GM19324 (cell line): ENCODE results near the gene PTGDS.

Experiments used
- ATAC-seq: cut with Tn5 transposase; IDR thresholded peaks from one replicate; pipeline ENCODE4 v1.9.1; 2021; ENCODE audit warnings: mild to moderate bottlenecking, moderate library complexity; ENCODE audit not compliant: unreplicated experiment, low FRiP score

Gene PTGDS

GRCh38 chr9:136977223-136977622 lies at the start of gene PTGDS:
Gene PTGDS (plus strand): TSS chr9:136977504. CDS start chr9:136977579, 75 bp downstream.
- no peak for ATAC-seq

GRCh38 chr9:136928591-136928990 lies 48.7 kb upstream of the PTGDS start:
- ATAC-seq = no peak

GRCh38 chr9:136930014-136930413 lies 47.3 kb upstream of the PTGDS start:
- no peak for ATAC-seq

GRCh38 chr9:136931611-136932130 lies 45.6 kb upstream of the PTGDS start:
- ATAC-seq = no peak

GRCh38 chr9:136934277-136934676 lies 43.0 kb upstream of the PTGDS start:
- no peak for ATAC-seq

GRCh38 chr9:136935651-136936050 lies 41.7 kb upstream of the PTGDS start:
- no peak for ATAC-seq

- ATAC-seq = no peak
These were observed 40.6 kb upstream of the PTGDS start for GRCh38 chr9:136936645-136937170.

GRCh38 chr9:136937186-136938001 lies 39.9 kb upstream of the PTGDS start:
- no peak for ATAC-seq

GRCh38 chr9:136939431-136939995 lies 37.8 kb upstream of the PTGDS start:
- ATAC-seq = no peak

- ATAC-seq = no peak
These were observed 37.2 kb upstream of the PTGDS start for GRCh38 chr9:136939996-136940525.

- no peak for ATAC-seq
These were observed 36.6 kb upstream of the PTGDS start for GRCh38 chr9:136940526-136941230.

- no peak for ATAC-seq
These were observed 35.8 kb upstream of the PTGDS start for GRCh38 chr9:136941231-136942111.

GRCh38 chr9:136942112-136942880 lies 35.0 kb upstream of the PTGDS start:
- ATAC-seq = no peak

GRCh38 chr9:136942881-136943230 lies 34.4 kb upstream of the PTGDS start:
- ATAC-seq = no peak

- ATAC-seq = no peak
These were observed 33.8 kb upstream of the PTGDS start for GRCh38 chr9:136943291-136944211.

- ATAC-seq = no peak
These were observed 33.1 kb upstream of the PTGDS start for GRCh38 chr9:136944212-136944518.

- ATAC-seq = peak; percentile 91
These were observed 32.6 kb upstream of the PTGDS start, which contains the start of the genes C8G and FBXW5 for GRCh38 chr9:136944519-136945332. Gene C8G (plus strand): TSS chr9:136945243. CDS start chr9:136945321, 78 bp downstream. Gene FBXW5 (minus strand): TSS chr9:136944738. CDS start chr9:136944083, 655 bp downstream.
